Measurements from ENCODE around the gene RFNG. TPM values are rescaled to one million over a fixed set of nuclear protein-coding genes. Genes with fewer than 3 reads are reported as not detected.

Gene RFNG
- total and polyA plus RNA-seq, 2 of the 4 experiments (the other 2 are of a cell fraction) = 6.8 to 47.3 TPM

DNA sequence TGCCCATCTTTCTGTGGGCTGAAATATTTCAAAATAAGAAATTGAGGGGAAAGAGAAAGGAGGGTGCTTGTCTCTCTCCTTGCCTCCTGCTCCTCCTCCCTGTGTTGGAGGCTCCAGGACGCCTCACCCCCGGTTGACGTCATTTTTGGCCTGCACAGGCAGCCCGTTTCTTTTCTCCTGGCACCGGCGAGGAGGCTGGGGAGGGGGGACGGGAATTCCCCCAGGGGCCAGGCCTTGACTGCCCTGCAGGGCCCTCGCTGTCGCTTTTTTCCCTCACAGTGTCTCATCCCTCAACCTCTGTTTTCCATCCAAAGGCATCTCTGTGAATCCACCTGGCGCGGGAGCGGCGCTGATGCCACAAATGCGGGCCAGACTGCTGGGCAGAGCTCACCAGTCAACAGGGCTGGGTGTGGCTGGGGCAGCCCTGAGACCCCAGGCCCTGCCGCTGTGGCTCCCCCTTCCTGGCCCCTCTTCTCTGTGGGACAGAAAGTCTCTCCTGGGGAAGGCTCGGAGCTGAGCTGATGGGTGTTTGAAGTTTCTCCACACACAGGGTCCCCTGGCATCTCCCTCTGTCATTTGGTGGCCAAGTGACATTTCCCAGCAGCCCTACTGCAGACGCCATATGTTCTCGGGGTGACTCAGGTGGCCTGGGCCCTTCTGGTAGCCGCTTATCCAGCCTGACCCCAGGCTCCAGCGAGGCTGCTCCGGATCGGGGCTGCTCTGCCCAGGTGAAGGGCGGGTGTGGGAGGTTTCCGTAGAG, 45.0 kb downstream of the RFNG start:
- Histone ChIP-seq H3K27ac (ENCODE audit: insufficient read depth, low read length) (no peak overlapping the region; the same call in 1 of the 2 replicates), H3K9ac (ENCODE audit: low read depth, low read length) (no peak overlapping the region), H3K9me1 (ENCODE audit: insufficient read depth, low read length) (peaks cover 18% of the 10 kb centered on the region), H4K5ac (ENCODE audit: low read depth, low read length) (no peak overlapping the region), H3K36me3 (ENCODE audit: control insufficient read depth, insufficient read depth, low read length) (no peaks in the 10 kb centered on the region; the same call in 1 of the 2 replicates), H2AFZ (replicated peaks; ENCODE audit: low read length, poor library complexity) (peak overlapping the region; percentile 77), H4K8ac (ENCODE audit: low read depth in 2 of 2, low read length in 2 of 2) (peak overlapping the region in 1 of 2 experiments; percentile 43; a peak in 1 of 4 replicates), H4K20me1 (ENCODE audit: insufficient read depth, low read length) (peaks cover 3% of the 10 kb centered on the region; the same call in 1 of the 2 replicates), H3K4ac (ENCODE audit: low read depth, low read length) (peak overlapping the region; percentile 69), H3K14ac (replicated peaks; ENCODE audit: low read depth, low read length) (peak overlapping the region; percentile 39; the same call in 1 of the 2 replicates), H2BK20ac (ENCODE audit: low read depth, low read length) (no peak overlapping the region), H3K56ac (ENCODE audit: extremely low read depth, insufficient read depth, low read length) (no peak overlapping the region), H2AK5ac (ENCODE audit: low read depth, low read length) (peak overlapping the region; percentile 90; the same call in 1 of the 2 replicates), H2BK120ac (ENCODE audit: low read depth, low read length) (peak overlapping the region; percentile 25; the same call in 1 of the 2 replicates), H3K27me3 (ENCODE audit: control insufficient read depth, insufficient read depth, low read length) (no peaks in the 10 kb centered on the region), H3K9me3 (ENCODE audit: control insufficient read depth, insufficient read depth, low read length) (no peaks in the 10 kb centered on the region), H4K91ac (ENCODE audit: insufficient read depth, low read depth, low read length) (peak overlapping the region; percentile 51), H2BK5ac (ENCODE audit: low read depth, low read length, poor library complexity, severe bottlenecking) (peak overlapping the region; percentile 9), H3K4me2 (ENCODE audit: low read depth, low read length) (no peak overlapping the region), H3K79me1 (ENCODE audit: low read depth in 1 of 2, low read length in 2 of 2) (peaks cover 11 to 33% of the 10 kb centered on the region in 2 experiments; a peak in 3 of 4 replicates), H3K23ac (ENCODE audit: low read depth, low read length) (no peak overlapping the region), H3K4me3 (ENCODE audit: insufficient read depth, low read depth, low read length) (no peak overlapping the region), H3K4me1 (ENCODE audit: control insufficient read depth, insufficient read depth, low read length) (peaks cover 27% of the 10 kb centered on the region), H2AK9ac (replicated peaks; ENCODE audit: low read depth, low read length, poor library complexity) (peak overlapping the region; percentile 95), H2BK15ac (ENCODE audit: low read depth, low read length) (peak overlapping the region; percentile 48; the same call in 1 of the 3 replicates), H3K18ac (ENCODE audit: low read depth, low read length) (no peak overlapping the region)
- no TSS peak for BruUV-seq (replicated peaks)
- TF ChIP-seq RAD21 (IDR thresholded peaks at IDR 0.05; ENCODE audit: low read length) = no peak
- TF ChIP-seq, protein P1, sequence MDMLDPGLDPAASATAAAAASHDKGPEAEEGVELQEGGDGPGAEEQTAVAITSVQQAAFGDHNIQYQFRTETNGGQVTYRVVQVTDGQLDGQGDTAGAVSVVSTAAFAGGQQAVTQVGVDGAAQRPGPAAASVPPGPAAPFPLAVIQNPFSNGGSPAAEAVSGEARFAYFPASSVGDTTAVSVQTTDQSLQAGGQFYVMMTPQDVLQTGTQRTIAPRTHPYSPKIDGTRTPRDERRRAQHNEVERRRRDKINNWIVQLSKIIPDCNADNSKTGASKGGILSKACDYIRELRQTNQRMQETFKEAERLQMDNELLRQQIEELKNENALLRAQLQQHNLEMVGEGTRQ (IDR thresholded peaks at IDR 0.05; ENCODE audit: low read depth, low read length) = no peak
- TF ChIP-seq MAZ (IDR thresholded peaks at IDR 0.05; ENCODE audit: borderline replicate concordance, low read depth, low read length) = peak; percentile 81
- TF ChIP-seq RCOR1 (IDR thresholded peaks at IDR 0.05; ENCODE audit: insufficient replicate concordance, low read length) = no peak
- TF ChIP-seq CEBPB (IDR thresholded peaks at IDR 0.05; ENCODE audit: low read depth, low read length) = no peak
- no peak for TF ChIP-seq ELK1 (IDR thresholded peaks at IDR 0.05; ENCODE audit: borderline replicate concordance, low read depth, low read length)
- WGBS, 2 experiments (ENCODE audit: extremely low coverage in 2 of 2, insufficient read length in 1 of 2) = 70% methylated on average over 15 of the region's 24 CpGs; no CpG with 5 or more reads in 1 of the 2 experiments
- in situ Hi-C loops (cut with MboI; ENCODE audit: low sequenced_read_pairs) = no loop called here
- intact Hi-C loops (cut with micrococcal nuclease) = no loop called here
- ChIA-PET CTCF (no interaction called here), POLR2A (ENCODE audit: unreplicated experiment) (no interaction called here)
- peak; percentile 82 for DNase-seq
- dilution Hi-C loops (cut with HindIII; ENCODE audit: low sequenced_read_pairs, unreplicated experiment) = no loop called here
- ATAC-seq (ENCODE audit: low read depth) = peak; percentile 35
